ENCODE results near the gene TMCC1.
"Not testable (repeated sequence)": the region's sequence is repeated elsewhere in the genome, so short reads cannot be mapped to it uniquely, and the experiment has no call there.

The TMCC1 gene

DNA sequence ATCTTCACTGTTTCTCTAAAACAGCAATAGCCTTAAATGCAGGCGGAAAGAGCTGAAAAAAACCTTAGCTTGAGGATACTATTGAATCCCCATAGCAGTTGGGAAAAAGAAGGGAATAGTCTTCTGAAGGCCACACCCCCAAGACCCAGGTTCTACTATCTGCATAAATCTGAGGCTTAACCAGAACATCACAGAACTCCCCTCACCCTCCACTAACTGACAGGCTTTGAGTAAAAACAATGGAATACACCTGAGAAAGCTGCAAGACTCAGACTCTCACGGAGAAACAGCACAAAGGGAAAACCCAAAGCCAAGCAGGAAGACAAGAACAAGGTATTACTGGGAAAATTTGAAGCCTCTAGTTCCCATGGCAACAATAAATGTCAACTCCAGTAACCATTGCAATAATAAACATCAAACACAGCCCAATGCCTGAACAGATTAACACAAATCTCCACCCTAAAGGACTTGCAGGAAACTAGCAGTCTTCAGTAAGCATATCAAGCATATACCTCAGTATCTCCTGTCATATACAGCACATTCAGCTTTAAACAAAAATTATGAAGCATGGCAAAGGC, 56.4 kb downstream of the TMCC1 start:
- DNase-seq (ENCODE audit: insufficient read length, low spot score) (no peak), FAIRE-seq (no peak)

DNA sequence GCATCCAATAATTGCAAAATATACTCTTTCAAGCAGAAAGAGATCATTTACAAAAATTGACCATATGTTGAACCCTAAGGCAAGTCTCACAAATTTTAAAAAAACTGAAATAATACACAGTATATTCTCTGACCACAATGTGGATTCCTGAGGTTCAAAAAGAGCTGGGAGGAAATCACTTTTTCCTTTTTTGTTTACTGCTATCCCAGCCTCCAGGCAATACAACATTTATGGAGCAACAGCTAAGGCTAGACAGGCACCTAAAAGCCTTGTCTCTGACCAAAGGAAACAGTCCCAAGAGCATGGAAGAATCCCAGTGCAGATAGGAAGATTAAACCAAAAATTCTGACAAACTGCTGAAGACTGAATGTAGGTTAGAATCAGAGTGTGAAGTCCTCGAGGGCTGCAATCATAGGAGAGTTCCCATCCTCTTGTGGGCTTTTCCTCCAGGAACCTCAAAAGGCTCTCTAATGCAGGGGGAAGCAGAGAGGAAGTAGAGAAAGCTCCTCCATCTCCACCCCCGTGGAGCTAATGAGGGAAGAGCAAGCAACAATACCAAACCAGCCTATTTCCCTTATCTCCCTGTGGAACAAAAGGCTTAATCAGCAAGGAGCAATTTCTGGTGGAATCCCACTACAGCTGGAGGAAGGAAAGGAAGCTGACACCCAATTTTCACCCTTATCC, 57.0 kb downstream of the TMCC1 start:
- DNase-seq (ENCODE audit: insufficient read length, low spot score) (no peak), FAIRE-seq (no peak)

DNA sequence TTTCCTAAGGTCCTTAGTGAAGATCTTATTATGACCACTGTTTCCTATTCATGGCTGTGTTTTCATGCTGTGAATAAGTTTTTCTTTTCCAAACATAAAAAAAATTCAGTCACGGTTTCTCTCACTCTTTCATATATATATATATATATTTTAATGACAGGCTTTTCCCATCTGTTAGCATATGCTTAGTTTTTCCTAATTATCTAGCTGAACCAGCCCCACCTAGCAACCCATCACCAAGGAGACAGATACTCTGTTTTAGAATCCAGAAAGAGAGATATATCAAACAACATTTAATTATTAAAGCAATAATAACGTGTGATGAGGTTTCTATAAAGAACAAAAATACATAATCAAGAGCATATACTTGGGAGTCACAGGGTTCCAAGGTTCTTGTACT, 58.3 kb downstream of the TMCC1 start:
- DNase-seq (ENCODE audit: insufficient read length, low spot score) (no peak), FAIRE-seq (no peak)

DNA sequence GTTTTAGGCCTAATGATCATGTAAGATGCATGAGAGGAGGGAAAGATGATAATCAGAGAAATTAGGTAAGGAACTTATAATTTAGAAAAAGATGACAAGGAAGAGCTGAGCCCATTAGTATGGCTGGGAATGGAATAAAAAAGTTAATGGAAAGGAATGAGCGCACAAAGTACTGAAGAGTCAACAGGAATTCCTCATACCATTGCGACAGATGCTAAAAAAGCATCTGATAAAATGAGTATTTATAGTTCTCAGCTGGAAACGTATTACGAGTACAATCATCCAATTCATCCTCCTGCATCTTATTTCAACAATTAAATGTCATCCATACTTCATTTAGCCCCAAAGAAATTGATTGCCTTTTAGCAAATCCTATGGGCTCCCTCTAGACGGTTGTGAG, 58.9 kb downstream of the TMCC1 start:
- no peak for DNase-seq (ENCODE audit: insufficient read length, low spot score)
- FAIRE-seq, result no peak

DNA sequence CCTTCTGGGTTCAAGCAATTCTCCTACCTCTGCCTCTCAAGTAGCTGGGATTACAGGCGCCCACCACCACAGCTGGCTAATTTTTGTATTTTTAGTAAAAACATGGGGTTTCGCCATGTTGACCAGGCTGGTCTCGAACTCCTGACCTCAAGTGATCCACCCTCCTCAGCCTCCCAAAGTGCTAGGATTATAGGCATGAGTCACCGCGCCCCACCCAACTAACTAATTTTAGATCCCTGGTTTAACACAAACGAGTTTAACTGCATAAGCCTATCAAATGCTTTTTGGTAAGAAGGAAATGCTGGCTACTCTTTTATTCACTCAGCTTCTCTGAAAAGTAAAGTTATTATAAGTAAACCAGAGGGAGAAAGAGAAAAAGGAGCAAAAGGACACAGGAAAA, 61.6 kb downstream of the TMCC1 start:
- not testable (repeated sequence) for FAIRE-seq; DNase-seq (ENCODE audit: insufficient read length, low spot score)

DNA sequence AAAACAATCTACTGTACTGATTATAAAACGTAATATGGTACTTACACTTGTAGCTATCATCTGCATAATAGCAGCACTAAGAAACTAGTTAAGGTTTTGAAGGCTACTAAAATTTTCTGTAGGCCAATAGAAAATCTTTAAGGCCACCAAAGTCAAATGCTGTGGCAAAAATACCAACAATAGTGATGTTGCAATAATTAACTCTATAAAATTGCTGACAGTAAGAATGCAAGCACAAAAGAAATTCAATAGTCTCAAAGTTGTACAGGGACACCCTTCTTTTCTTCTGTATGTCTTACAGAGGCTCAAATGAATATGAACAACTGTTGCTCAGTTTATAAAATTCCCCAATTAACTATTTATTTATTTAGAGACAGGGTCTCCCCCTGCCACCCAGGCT, 62.0 kb downstream of the TMCC1 start:
- no peak for FAIRE-seq
- DNase-seq (ENCODE audit: insufficient read length, low spot score), result no peak

DNA sequence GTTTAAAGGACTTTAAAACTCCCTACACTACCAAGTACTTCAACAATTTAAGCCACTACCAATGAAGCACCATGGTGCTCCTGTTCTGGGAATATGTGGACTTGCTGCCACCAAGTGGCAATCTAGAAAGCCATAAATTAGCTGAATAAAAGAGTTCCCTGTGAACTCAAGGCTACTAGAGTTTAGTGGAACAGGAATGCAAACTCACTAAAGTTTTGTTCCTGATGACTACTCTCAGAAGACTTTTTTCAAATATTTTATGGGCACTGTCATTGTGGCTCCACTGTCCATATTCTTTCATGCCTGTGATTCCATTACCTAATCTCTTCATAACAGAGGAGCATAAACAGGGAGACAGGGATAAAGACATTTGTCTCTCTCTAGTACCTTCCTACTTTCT, 63.9 kb downstream of the TMCC1 start:
- peak; percentile 64 for DNase-seq (ENCODE audit: insufficient read length, low spot score)
- no peak for FAIRE-seq

DNA sequence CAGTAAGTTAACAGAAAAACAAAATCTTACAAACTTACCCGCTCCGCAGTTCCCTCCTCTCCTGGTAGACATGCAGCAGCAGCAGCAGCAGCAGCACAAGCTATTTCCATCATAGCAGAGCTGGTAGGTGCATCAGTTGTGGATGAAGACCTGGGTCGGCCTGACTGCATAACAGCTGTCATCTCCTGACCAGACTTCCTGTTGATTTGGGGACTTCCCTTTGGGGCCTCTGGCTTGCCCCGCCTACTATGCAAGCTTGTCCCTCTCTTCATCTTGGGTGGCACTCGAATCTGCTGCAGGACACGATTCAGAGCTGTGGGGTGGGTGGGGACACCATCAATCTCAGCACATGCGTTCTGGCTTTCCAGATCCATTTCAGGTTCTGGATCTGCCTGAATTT, 65.7 kb downstream of the TMCC1 start:
- DNase-seq (ENCODE audit: insufficient read length, low spot score), result no peak
- peak; percentile 33 for FAIRE-seq

DNA sequence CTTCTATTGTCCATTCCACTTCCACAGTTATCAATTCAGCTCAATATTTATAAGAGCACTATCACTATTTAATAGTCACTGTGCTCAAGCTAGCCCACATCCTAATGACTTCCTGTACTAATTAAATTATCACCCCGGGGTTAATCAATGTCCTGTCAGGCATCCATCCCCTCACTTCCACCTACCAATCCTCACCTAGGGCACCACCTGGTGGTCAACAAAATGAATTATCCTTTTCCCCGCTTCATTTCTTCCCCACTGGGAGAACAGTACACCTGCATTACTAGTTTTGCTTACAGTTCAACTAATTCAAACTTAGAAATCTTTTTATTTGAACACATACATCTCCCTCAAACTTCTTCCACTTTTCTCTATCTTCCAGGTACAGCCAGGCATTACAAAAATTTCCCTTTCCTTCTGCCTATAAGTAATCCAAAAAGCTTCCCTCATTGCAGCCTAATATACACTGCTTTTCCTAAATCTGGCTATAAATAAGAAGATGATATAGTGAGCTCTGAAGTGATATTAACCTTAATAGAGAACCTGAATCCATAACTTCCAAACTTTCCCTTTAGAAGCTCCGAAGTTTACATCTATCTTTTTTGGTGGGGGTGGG, 68.5 kb downstream of the TMCC1 start:
- DNase-seq (ENCODE audit: insufficient read length, low spot score) (peak; percentile 22), FAIRE-seq (peak; percentile 59)

DNA sequence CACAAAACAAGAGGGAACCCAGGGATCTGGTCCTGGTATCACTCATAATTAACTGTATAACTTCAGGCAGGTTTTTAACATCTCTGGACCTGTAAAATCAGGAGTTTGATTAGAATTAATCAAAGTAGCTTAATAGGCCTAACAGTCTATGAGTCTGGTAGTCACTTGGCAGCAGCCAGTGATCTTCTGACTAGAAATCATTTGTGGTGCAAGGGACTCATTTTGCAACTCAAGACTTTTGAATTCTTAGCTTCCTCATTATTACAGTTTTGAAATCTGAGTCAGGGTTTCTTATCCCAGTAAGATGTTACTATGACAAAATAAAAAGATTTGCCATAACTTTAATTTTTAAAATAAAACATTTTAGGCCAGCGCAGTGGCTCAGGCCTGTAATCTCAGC, 70.8 kb downstream of the TMCC1 start:
- DNase-seq (ENCODE audit: insufficient read length, low spot score) (no peak), FAIRE-seq (no peak)

DNA sequence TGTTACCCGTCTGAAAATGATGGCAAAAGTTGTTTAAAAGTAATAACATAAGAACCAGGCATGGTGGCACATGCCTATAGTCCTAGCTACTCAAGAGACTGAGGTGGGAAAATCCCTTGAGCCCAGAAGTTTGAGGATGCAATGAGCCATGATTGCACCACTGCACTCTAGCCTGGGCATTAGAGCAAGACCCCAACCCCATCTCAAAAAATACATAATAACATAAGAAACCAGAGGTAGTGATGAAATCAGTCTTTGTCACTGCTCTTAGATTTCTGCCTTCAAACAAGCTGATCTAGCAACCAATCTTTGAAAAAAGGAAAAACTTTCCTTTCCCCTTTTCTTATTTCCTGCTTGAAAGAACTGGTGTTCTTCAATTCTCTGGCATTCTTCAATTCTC, 71.3 kb downstream of the TMCC1 start:
- FAIRE-seq (no peak), DNase-seq (ENCODE audit: insufficient read length, low spot score) (no peak)

DNA sequence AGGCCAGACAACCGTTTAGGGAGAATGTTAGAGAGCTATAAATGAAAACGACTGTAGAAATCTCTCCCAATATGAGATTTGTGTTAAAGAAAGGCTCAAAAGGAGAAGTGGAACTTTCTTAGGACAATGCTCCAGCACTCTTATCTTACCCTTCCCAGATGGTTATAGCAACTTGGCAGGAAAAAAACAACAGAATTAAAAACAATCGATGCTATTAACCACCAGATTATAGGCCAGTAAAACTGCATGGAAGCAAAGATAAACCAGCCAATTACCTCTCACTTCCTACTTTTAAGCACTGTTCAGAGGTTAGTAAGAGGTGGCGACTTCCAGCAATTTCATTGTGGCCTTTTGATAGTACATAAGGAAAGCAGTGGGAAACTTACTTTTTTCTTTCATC, 72.9 kb downstream of the TMCC1 start:
- DNase-seq (ENCODE audit: insufficient read length, low spot score) (no peak), FAIRE-seq (no peak)

DNA sequence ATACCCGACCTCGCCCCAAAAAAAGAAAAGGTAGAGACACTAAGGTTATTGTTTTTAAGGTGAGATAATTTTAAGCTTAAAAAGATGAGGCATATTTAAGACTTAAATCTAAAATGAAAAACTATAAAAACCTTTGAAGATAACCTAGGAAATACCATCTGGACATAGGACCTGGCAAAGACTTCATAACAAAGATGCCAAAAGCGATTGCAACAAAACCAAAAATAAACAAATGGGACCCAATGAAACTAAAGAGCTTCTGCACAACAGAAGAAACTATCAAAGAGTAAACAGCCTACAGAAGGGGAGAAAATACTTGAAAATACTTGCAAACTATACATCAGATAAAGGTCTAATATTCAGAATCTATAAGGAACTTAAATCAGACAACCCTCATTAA, 80.9 kb downstream of the TMCC1 start:
- FAIRE-seq (no peak), DNase-seq (ENCODE audit: insufficient read length, low spot score) (no peak)

DNA sequence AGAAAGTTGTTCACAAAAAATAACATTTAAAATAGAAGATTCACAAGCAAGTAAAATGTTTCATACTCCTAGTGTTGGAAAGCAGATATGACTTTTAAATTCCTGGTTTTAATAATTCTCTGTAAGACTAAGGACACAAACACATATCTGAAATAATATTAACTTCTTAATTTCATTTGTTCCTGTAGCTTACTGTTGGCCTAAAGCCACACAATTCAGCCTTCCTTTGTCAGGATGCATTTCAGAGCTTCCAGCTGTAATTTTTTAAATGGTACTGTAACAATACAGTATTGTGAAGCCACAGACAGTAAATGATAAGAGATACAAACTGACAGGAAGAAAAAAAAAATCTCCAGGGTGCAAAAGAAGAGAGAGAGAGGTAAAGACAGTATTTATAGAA, 84.2 kb downstream of the TMCC1 start:
- no peak for DNase-seq (ENCODE audit: insufficient read length, low spot score)
- FAIRE-seq, result no peak

DNA sequence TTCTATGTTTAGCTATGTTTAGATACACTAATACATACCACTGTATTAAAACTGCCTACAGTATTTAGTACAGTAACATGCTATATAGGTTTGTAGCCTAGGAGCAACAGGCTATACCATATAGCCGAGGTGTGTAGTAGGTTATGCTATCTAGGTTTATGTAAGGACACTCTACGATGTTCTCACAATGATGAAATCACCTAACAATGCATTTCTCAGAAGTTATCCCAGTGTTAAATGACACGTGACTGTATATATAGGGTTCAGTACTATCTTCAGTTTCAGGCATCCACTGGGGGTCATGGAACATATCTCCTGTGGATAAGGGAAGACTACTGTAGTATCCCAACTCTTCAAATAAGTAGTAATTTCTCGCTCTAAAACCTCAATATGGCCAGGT, 97.4 kb downstream of the TMCC1 start:
- peak; percentile 31 for FAIRE-seq
- DNase-seq (ENCODE audit: insufficient read length, low spot score), result no peak

DNA sequence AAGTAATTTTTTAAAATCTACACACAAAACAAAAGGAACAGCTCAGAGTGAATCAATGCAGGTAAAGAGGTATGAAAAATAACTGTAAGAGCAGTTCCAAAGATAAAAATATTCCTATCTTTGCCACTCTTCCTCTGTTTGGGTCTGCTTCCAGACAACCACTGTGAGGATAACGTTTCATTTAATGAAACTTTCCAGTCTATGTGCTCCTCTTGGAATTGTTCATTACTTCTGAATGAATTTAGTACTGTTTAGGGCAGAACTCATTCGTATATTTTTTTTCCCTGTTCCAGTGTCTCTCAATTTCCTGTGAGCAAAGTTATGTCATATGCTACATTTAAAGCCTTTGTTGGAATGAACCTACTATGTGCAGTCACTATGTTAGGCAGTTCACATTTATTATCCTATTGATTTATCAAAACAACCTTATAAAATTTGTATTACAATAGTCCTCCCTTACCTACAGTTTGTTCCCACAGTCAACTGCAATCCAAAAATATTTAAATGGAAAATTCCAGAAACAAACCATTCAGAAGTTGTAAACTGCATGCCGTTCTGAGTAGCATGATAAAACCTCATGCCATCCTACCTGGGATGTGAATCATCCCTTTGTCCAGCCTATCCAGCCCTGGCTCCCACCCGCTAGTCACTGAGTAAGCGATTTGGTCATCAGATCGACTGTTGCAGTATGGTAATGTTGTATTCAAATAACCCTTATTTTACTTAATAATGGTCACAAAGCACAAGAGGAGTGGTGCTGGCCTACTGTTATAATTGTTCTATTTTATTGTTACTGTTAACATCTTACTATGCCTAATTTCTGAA, 98.1 kb downstream of the TMCC1 start:
- no peak for FAIRE-seq

DNA sequence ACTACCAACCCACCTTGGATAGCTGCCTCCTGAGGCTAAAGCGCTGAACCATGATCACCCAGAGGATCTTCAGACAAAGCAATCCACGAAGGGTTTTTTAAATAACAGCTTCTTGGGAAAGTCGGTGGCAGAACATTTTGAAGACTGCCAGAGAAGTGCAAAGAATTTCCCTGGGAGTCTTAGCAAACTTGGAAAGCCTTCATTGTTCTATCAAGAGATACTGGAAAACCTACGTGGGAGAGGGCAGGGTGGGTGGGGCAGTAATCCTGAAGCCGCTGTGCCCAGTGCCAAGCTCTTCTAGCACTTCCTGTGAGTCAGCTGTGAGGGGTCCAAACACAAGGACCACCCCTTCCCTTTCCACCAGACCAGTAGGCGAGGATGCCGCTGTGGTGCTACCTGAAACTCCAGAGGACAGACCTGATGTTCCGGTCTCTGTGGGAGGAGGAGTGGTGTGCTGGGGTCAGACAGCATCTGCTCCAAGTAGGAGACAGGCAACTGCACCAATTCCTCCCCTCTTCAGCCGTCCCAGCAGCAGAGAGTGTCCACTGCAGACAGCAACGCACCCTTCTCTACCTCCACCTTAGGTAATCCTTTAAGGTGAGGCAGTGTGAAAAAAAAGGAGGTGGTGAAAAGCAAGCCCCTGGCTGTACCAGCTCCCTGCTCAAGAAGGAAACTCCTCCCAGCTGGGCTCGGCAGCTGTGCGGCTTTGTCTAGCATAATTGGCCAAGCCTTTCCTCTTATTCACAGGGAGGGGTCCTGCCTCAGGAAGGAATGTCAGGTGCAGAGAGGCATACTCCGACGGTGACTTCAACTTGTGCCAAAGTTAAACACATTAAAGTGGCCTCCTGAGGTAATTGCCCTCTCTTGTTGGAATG, 99.0 kb downstream of the TMCC1 start:
- peak; percentile 14 for DNase-seq (ENCODE audit: insufficient read length, low spot score)
- FAIRE-seq, result no peak

More for the DNA sequence above, 98.1 kb downstream of the TMCC1 start:
- DNase-seq (ENCODE audit: insufficient read length, low spot score), result no peak

DNA sequence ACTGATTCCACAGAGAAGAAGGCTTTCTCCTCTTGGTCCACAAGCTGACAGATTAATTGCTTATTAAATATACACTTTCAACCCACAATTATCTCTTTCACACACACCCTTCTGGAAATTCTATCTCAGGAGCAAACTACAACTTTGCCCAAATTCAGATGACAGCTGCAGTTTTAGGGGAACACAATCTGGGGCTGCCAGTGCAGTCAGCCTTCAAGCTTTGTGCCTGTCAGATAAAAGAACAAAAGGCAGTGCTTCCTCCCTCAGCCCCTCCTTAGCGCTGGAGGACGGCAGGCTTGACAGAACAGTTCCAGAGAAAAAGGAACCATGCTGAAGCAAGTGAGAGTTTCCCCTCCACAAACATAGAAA, 99.6 kb downstream of the TMCC1 start:
- no peak for FAIRE-seq
- DNase-seq (ENCODE audit: insufficient read length, low spot score), result no peak

DNA sequence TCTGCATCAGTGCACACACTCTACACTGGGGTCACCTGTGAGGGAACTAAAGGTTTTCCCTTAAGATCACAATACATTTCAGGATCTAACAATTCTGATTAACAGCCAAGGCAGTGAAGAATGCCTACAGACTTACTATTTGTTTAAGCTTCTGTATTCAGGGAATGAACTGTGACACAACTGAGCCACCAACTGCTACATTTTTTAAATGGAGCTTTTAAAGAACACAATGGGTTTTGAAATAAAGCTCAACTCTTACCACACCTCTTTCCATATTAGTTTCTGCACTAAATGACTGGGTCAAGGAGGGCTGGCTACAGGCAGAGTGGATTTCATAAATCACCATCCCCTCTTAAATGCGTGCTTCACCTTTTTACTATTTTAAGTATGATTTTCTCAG, 100.2 kb downstream of the TMCC1 start:
- no peak for DNase-seq (ENCODE audit: insufficient read length, low spot score)
- FAIRE-seq, result no peak

DNA sequence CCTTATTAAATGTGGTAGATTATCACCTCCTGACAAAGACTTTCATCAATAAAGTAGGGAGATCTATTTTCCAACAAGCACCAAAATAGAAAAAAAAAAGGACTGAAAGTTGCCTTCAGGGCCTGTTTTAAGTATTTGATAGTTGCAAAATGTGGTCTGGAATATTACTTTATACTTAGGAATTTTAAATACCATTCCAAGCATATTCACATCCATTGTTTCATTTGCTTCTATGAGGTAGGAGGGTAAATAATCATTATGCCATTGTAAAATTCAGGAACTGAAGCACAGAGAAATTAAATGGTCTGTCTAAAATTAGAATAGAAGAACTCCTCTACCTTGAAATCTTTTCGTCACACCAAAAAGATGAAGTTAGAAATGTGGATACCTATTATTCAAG, 110.0 kb downstream of the TMCC1 start:
- FAIRE-seq (no peak), DNase-seq (ENCODE audit: insufficient read length, low spot score) (no peak)

DNA sequence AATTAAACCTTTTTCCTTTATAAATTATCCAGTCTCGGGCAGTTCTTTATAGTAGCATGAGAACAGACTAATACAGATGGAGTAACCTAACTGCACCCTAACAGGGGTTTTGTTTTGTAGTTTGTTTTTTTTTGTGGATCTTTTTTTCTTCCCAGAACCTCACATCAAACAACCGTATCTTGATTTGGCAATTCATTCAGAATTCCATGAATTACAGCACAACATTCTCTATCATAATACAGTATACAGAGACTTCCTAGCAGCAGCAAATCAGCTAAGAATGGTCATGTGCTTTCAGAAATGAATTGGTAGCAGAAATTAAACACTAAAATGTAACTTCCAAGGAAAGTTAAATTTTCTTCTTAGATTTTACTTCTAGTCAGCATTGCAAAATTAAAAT, 114.6 kb downstream of the TMCC1 start:
- FAIRE-seq, result no peak
- DNase-seq (ENCODE audit: insufficient read length, low spot score), result no peak
